Middle frontal gyrus (tissue), 1 donor: ENCODE results near the gene CWC22.

Experiments used
- DNase-seq: peaks from one replicate; pipeline ENCODE4 v3.0.0-alpha.2; 2015; ENCODE audit warnings: low spot score; ENCODE audit errors: extremely low spot score

CWC22 gene

DNA sequence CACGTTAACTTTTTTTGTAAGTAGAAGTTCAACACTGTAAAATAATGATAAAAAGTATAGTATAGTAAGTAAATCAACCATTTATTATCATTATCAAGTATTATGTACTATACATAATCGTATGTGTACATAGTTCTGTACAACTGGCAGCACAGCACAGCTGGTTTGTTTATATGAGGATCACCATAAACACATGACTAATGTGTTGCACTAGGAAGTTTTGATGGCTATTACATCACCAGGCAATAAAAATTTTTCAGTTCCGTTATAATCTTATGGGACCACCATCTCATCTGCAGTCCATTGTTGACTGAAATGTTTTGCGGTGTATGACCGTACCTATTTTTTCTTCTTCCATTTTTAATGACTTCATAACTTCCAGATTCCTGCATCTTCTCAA is 106.4 kb downstream of the CWC22 start:
- no peak for DNase-seq

DNA sequence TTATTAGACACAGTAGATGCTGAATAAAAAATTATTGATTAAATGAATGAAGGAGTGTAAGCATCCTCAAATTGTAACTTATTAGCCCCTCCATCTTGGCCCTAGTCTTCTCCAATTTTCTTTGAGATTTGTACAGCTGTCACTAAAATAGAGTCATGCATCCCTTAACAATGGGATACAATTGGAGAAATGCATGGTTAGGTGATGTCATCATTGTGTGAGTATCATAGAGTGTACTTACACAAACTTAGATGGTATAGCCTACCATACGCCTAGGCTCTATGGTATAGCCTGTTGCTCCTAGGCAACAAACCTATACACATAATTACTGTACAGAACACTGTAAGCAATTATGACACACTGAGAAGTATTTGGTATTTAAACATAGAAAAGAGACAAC is 107.4 kb downstream of the CWC22 start:
- DNase-seq = no peak

DNA sequence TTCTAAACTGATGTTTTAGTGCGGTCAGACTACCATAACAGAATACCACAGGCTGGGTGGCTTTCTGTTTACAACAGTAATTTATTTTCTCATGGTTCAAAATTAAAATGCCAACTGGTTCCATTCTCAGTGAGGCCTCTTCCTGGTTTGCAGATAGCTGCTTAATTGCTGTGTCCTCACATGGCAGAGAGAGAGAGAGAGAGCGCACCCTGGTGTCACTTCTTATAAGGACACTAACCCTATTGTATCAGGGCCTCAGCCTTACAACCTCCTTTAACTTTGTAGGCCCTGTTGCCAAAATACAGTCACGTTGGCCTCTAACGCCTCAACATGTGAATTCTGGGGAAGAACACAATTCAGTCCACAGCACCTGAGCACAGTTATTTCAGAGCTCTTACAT is 108.2 kb downstream of the CWC22 start:
- DNase-seq = no peak
